HuH-7 (cell line): ENCODE data around the gene ZNF580.

Source experiments
- DNase-seq: peaks from one replicate; pipeline ENCODE4 v3.0.0; 2011; ENCODE audit warnings: low spot score

ZNF580 gene

DNA sequence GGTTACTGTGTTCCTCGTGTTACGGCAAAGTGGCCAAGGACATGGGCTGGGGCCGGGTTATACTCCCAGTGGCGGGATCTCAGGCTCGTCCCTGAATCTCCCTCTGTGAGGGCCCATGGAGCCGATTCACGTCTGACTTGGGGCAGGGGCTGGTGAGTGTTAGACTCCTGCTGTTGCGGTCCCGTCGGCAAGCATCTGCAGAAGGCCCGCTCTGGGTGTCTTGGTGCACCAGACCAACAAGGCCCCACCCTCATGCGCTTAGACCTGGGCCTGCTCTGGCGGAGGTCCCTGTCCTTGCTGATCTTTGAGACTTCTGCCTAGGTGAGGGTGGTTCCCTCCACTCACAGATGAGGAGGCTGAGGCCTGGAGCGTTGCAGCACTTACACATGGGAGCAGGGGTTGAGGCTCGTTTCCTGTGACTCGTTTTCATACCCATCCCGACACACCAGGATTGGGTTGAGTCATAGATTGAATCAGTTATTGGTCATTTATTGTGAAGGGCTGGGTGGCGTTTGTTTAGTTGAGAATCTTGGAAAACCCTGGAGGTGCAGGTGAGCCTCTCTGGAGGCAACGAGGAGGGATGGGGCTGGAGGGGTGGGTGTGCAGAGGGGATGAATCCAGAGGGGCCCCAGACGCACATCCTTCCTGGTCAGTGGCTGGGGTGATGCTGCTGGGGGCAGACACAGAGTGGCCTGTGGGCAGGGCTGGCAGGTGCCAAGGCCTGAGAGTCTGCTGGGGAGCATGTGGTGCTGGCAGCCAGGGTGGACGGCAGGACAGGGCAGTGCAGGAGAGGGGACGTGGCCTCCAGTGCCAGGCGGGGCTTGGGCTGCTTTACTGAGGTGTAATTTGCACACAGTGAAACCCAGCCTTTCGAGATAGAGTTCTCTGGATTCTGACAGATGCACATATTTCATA lies 38.8 kb downstream of the ZNF580 start:
- DNase-seq, result no peak

DNA sequence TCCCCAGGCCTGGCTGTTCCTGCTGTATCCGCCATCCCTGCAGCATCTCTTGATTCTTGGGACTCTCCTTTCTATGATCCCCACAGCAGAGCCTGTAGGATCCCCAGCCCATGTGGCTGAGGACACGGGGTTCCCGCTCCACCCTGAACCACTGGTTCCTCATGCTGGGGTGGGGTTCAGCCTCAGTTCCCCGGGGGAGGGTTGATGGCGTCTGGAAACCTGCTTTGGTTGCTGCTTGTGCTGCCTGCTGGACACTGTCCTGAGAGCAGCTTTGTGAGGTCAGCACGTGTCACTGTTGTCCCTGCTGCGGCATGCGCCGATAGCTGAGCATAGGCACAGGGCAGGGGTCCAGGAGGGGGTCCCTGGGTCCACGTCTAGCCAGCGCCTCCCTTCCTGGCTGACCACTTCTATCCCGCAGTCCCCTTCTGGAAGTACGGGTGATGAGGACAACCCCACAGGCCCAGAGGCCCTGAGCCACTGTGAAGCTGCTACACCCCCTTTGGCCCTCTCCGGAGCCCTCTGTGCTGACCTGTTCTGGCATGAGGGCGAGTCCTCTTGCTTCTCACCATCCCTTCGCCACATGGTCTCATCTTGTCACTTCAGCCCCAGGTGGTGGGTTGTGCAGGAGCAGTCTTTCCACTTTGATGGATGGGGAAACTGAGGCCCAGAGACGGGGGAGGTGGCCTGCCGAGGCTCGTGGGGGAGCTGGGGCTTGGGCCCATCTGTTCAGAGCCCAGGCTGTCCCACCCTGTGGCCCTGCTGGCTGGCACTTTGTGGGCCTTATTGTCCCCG lies 39.7 kb downstream of the ZNF580 start:
- no peak for DNase-seq

DNA sequence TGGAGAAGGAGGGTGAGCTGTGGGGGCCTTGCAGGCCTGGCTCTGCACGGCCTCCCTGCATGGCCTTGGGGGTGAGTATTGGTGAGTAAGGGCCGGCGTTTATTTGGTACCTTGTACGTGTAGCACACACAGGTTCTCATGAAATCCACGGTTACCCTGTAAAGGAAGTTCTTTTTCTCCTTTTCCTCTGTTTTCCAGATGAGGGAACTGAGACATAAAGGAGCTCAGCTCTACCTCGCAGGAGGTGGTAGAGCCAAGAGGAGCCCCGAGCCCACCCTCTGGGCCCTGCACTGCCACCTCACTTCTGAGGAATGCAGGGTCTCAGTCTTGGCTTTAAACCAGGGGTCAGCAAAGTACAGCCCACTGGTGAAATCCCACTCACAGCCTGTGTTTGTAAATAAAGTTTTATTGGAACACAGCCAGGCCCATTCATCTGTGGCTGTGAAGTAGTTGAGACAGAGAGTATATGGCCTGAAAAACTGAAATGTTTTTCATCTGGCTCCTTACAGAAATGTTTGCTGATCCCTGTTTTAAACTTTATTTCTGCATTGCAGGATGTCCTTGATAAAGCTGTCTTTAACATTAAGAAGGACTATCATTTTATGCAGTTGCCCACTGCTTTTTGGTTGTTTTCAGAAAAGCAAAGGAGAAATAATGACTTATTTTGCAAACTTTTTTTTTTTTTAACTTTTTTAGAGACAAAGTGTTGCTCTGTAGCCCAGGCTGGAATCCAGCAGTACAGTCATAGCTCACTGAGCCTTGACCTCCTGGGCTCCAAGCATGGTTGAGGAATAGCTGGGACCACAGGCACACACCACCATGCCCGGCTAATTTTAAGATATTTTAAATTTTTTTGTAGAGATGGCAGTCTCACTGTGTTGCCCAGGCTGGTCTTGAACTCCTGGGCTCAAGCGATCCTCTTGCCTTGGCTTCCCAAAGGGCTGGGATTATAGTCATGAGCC lies 40.6 kb downstream of the ZNF580 start:
- DNase-seq, result no peak

DNA sequence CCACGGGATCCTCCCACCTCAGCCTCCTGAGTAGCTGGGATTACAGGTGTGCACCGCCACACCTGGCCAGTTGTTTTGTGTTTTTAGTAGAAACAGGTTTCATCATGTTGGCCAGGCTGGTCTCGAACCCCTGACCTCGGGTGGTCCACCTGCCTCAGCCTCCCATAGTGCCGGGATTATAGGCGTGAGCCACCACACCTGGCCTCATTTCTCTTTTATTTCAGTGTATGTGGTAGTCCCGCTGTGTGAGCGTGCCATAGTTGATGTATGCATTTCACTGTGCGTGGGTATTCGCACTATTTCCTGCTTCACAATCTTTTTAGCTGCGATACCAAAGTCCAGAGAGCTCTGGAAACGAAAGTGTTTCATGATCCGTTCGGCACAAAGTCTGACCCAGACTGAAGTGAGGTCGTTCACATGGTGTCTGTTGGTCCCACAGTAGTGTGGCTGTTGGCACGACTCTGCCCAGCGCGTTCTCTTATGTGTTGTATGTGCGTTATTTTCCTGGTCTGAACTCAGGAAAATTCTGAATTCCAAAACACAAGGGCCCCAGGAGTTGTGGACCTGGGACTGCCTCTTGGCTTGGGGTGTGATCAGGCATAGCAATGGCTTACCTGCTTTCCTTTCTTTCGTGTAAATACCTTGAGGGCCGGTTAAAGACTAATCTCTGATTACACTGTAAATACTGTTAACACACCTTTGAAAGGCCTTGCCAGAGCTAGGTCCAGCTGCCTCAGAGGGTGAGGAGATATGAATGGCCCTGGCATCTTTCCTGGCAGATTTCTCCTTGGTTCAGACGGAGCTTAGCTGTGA lies 42.9 kb downstream of the ZNF580 start:
- DNase-seq, result no peak

DNA sequence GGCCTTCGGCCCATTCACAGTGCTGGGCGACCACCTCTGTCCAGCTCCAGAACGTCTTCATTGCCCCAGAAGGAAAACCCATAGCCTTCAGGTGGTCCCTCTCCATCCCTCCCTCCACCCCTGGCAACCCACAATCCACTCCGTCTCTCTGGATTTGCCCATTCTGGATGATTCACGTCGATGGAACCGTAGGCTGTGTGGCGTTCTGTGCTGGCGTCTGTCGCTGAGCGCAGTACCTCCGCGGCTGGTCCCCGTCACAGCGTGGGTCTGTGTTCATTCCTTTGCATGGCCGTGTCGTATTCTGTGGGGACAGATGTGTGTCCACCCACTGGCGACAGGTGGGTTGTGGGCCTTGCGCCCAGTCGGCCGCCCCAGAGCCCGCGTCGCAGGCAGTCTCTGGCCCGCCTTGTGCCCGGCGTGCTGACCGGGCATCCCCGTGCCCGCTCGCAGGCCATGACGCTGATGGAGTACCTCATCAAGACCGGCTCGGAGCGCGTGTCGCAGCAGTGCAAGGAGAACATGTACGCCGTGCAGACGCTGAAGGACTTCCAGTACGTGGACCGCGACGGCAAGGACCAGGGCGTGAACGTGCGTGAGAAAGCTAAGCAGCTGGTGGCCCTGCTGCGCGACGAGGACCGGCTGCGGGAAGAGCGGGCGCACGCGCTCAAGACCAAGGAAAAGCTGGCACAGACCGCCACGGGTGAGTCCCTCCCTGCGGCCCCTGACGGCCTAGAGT lies 44.3 kb downstream of the ZNF580 start:
- no peak for DNase-seq

DNA sequence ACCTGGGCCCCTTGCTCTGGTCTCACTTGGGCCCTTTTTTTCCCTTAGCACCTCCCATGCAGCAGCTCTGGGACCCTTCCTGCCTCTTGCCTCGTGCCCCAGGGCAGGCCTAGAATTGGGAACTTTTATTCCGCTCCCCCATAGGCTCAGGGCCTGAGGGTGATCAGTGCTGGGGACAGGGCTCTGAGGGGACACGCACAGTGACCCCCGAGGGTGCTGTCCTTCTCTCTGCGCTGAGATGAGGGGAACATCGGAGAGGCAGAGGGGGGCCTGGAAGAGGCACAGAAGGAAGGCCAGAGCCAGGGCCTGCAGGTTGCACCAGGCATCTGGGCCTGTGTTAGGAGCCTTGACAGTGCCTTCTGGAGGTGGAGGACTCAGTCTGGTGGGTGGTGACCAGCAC lies 45.0 kb downstream of the ZNF580 start:
- no peak for DNase-seq

DNA sequence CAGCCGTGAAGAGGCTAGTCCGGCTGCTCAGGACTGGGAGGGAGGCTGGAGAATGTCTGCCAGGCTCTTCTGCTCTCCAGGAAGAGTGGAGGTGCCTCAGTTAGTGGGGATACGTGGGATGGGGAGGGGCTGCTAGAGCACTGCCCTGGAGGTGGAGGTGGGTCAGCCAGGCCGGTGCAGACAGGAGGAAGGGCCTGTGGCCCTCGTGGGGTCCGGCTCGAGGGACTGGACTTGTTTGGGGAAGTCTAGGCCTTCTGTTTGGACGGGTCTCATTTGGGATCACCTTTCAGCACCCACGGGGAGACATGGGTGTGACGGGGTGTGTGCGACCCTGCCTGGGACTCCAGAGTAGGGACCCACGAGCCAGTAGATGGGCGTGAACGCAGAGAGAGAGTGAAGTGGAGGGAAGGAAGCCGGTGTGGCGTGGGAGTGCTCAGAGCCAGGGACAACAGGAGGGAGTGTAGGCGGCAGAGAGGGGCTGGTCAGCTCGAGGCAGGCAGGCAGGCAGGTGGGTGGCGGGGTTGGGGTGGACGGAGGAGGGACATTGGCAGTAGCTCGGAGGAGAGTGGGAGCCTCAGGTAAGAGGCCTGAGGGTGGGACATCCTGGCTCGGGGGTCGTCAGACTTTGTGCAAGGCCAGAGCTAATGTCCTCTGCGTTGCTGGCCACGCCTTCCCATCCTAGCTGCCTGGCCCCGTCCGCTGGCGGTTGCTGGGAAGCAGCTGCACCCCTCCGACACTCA lies 45.7 kb downstream of the ZNF580 start:
- no peak for DNase-seq

DNA sequence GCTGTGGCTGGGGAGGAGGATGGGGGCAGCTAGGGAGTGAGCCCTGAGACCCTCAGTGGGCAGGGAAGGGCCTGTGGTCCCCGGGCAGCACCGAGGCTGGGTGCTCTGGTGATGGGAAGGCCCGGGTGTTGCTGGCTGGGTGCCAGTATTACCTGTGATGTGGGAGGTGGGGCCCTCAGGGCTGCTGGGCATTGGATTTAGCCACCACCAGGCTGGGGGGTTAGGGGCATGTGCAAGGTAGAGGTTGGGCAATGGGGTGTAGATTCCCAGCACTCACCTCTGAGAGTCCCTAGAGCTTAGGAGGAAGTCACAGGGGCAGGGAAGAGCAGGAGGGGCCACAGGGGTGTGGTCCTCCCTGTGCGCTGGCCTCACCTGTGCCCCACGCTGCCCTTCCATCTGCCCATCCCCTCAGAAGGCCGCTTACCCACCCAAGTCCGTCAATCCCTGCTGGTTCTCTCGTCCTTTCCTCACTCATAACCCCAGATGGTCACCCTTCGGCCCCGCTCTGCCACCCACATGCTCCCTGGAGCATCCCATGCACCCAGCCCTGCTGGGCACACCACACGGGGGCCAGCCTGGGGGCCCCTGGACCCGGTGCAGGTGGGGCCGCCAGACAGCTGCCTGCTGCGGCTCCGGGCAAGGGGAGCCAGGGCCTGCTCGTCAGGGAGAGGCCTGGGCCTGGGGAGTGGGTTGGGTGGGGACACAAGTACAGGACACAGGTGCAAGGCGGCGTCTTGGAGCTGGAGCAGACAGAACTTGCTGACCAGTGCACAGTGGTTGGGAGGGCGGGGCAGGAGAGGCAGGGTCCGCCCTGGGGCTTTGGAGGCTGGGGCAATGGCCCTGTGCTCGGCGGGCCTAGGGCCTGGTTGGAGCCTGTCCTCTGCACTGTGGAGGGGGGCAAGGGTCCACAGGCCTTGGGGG lies 46.7 kb downstream of the ZNF580 start:
- DNase-seq, result no peak

DNA sequence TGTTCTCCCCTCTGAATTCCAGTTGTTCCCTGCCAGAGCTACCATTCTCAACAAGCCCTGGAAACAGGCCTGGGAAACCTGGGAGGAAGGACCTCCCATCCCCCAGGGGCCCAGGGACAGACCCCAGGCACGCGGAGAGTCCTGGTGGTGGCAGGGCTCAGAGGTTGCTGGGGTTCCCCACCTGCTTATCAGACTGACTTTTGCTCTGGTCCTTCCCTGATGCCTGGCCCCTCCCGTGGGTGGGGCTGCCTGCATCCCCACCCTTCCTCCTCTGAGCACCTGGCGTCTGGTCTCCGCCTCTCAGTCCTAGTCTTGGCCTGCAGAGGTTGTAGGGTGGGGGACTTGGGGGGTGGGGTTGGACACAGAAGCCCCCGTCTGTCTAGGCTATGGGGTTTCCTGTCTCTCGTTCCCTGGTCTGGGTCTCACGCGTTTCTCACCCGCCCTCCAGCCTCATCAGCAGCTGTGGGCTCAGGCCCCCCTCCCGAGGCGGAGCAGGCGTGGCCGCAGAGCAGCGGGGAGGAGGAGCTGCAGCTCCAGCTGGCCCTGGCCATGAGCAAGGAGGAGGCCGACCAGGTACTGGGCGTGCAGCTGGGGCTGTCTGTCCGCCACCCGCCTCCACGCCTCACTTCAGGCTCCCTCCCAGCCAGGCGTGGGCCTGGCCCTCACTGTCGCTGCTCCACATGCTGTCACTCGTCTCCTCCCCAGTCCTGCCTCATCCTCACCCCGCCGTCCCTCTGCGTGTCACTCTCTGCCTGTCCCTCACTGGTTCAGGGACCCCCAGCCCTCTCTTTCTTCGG lies 47.8 kb downstream of the ZNF580 start:
- no peak for DNase-seq

DNA sequence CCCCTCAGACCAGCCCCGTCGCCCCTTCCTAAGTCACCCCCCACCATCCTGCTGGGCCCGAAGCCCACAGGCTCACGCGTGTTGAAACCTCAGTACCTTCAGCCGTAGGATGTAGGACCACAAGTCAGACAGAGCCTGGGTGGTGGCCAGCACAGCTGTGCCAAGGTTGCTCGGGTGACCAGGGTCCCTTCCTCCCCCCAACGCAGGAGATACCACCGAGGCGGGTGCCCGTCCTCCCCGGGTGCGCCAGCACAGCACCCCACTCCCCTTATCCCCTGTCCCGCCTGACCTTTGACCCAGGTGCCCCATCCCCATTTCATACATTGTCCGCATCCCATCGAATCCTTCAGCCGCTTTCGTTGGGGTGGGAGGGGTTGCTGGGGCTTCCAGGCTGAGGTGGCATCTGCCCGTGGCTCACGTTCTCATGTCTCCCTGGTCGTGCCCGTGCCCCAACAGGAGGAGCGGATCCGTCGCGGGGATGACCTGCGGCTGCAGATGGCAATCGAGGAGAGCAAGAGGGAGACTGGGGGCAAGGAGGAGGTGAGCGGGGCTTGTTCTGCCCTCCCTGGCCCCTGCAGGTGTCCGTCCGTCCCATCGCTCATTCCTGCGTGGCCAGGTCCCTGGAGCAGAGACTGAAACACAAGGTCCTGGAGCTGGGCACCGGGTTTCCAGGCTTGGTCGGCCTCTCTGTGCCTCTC lies 48.8 kb downstream of the ZNF580 start:
- DNase-seq, result no peak

DNA sequence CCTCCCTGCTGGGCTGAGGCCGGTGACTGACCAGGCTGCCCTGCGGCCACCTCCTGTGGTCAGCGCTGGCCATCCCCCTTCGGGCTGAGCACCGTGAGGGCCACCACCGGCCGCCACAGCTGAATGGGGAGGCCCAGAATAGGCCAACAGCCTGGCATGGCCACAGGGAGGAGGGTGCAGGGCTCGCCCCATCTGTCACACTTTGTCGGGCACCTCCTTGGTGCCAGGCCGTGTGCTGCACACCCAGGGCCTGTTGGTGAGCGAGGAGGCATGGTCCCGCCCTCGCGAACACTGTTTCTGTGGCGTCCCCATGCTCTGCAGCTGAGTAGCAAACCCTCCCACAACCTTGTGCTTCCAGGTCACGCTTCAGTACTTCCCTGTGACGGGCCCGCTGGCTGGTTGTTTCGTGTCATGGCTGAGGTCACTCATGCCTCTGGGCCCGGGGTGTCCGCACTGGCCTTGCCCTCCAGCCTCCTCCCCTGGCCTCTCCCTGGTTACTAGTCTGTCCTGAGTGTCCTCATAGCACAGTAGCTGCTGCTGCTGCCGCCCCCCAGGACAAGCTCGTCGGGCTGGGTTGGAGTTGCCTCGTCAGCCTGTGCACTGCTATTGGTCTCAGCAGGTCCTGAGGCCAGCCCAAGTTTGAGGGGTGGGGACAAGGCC lies 49.4 kb downstream of the ZNF580 start:
- no peak for DNase-seq

DNA sequence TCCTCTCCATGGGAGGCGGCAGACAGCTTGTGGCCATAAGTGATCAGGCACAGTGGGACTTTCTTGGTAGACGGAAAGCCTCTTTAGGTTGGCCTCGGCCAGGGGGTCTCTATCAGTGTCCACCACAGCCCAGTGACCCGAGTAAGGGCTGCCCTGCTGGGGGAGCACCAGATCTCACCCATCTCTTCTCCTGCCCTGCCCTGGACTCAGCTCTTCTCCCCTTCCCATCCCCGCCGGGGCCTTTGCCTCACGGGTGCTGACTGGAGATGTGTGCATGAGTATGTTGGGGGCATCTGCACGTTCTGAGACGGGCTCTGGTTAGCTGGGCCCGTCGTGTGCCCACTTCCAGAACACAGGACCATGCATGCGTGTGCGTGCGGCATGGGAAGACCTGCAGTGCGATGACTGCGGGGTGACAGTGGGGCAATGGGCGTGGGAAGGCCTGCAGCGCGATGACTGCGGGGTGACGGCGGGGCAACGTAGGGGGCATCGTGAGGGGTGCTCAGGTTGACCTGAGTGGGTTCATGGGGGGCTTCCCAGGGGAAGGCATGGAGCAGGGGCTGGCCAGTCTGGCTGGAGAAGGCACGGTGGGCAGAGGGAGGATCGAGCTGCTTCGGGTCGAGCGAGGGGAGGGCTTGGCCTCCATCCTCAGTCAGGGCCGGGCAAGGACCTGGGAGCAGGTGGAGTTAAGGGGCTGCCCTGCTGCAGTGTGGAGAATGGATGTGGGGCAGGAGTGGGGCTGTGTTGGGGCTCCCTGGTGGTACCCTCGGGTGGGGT lies 50.2 kb downstream of the ZNF580 start:
- DNase-seq, result no peak

DNA sequence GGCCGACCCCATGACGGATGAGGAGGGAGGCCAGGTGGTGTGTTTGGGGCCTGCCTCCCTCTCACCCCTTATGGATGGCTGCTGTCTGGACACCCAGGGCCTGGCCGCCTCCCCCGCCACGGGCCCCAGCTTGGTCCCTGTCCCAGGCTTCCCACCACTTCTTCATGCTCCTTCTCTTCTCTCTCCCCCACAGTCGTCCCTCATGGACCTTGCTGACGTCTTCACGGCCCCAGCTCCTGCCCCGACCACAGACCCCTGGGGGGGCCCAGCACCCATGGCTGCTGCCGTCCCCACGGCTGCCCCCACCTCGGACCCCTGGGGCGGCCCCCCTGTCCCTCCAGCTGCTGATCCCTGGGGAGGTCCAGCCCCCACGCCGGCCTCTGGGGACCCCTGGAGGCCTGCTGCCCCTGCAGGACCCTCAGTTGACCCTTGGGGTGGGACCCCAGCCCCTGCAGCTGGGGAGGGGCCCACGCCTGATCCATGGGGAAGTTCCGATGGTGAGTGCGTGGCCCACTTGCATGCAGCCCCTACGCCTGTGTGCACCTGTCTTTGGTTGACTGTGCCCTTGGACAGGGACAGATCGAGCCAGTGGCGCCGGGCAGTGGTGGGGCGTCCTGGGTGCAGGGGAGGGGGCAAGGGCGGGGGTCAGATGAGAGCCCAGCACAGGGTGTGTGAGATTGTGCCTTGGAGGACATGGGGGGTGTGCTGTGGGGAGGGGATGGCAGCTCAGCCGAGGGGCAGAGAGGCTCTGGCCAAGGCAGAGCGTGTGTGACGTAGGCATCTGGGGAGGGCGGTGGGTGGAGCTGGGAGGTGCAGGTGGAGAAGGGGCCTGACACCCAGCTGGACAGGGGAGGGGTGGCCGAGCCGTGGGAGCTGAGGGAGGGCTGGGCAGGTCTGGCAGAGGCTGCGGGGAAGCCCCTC lies 51.0 kb downstream of the ZNF580 start:
- DNase-seq, result no peak

DNA sequence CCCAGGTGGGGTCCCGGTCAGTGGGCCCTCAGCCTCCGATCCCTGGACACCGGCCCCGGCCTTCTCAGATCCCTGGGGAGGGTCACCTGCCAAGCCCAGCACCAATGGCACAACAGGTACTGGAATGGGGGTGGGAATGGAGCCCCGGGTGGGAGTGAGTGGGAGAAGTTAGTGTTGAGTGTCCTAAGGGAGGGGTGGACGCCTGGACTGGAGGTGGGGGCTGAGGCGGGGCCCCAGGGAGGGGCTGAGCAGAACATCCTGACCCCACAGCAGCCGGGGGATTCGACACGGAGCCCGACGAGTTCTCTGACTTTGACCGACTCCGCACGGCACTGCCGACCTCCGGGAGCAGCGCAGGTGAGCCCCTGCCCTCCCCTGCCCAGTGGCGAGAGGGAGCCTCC lies 51.9 kb downstream of the ZNF580 start:
- DNase-seq, result no peak
